ENCODE data around the gene AGRN.

- TF ChIP-seq, protein P1, sequence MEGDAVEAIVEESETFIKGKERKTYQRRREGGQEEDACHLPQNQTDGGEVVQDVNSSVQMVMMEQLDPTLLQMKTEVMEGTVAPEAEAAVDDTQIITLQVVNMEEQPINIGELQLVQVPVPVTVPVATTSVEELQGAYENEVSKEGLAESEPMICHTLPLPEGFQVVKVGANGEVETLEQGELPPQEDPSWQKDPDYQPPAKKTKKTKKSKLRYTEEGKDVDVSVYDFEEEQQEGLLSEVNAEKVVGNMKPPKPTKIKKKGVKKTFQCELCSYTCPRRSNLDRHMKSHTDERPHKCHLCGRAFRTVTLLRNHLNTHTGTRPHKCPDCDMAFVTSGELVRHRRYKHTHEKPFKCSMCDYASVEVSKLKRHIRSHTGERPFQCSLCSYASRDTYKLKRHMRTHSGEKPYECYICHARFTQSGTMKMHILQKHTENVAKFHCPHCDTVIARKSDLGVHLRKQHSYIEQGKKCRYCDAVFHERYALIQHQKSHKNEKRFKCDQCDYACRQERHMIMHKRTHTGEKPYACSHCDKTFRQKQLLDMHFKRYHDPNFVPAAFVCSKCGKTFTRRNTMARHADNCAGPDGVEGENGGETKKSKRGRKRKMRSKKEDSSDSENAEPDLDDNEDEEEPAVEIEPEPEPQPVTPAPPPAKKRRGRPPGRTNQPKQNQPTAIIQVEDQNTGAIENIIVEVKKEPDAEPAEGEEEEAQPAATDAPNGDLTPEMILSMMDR (IDR thresholded peaks at IDR 0.05): no peak
- no peak for TF ChIP-seq EZH2 (IDR thresholded peaks at IDR 0.05)
- no peak for TF ChIP-seq EZH2phosphoT487 (IDR thresholded peaks at IDR 0.05)
Measured at GRCh38 chr1:1073743-1074587, 54.0 kb downstream of the AGRN start, which contains the start of gene RNF223.
